GM19099 (cell line): ENCODE data around the gene TTC28.

Source experiments
- POLR2A ChIP-seq: IDR thresholded peaks from 3 replicates; pipeline ENCODE4 v1.6.1; 2011; ENCODE audit warnings: low read depth; ENCODE audit not compliant: insufficient read length; ENCODE audit errors: extremely low read depth

TTC28 gene

DNA sequence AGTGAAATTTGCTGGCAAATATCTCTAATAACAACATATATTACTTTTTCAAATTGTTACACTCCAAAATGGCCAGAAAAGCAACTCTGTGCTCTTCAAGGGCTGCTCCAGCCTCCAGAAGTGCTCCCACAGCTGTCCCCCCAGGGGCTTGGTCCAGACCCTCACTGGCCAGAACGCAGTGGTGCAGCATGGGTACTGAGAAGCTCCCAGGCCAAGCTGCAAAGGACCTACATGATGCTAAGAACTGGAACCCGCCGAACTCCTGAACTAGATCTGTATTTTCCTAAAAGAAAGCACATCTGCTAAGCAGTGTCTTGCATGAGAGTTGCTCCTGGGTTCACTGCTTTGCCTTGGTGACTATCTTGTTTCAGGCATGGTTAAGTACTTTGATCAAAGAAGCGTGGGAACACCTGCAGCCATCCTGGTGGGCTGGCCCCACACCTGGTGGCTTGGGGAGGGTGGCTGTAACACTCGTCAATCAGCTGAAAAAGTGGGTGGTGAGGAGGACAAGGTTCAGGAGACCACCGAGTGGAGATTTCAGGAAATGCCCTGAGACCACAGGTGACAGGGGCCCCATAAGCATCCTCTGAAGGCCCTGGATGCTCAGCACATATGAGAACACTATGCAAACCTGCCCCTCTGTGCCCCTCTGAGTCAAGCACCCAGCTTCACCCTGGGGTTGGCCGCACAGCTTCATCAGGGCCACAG is 687.9 kb downstream of the TTC28 start:
- no peak for TF ChIP-seq POLR2A

DNA sequence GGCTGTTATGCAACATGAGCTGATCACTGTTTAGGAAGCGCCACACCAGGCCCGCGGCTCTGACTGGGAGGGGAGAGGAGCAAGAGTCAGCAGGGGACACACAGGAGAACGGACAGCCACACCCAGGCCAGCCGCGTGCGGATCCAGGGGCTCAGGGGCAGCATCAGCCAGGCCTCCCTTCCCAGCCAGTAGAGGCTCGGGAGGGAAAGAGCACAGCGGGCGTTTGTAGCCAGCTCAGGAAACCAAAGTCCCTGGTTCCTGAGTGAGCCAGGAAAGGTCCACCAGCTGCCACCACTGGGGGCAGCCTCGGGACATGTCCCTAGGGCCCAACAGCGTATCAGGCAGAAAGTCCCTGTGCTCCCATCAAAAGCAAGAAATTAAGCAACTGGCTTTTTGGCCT is 688.8 kb downstream of the TTC28 start:
- no peak for TF ChIP-seq POLR2A

GRCh38 chr22:27990451-27990840 is 689.2 kb downstream of the TTC28 start:
- no peak for TF ChIP-seq POLR2A

DNA sequence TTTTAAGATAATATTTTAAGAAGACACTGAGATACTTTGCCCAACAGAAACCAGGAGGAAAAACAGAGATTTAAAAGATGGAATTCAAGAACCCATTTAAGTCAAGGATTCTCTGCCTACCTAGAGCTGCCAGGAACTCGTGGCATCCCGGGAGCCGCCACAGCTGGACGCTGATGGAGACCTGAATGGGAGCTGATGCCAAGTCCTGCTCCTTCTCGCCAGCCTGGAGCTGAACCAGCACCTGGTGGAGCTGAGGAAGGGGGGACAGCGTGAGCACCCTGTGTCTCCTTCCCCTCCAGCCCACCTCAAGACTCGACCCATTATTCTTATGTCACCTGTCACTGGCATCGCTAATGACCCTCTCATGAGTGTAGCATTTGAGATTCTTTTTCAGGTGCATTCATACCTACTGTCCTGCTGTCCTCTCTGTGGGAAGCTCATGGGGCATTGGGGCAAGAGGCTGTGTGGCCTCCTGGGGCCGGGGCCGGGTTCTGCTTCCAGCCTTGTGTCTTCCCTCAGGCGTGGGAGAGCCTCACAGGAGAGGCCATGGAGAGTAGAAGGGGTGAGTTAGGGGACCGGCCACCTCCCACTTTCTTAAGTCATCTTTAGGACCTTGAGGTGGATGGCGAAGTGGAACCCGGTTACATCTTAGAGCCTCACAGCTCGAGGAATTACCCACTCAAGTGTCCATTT is 689.7 kb downstream of the TTC28 start:
- TF ChIP-seq POLR2A, result no peak

GRCh38 chr22:27988704-27989103 is 690.9 kb downstream of the TTC28 start:
- no peak for TF ChIP-seq POLR2A

GRCh38 chr22:27987557-27987956 is 692.1 kb downstream of the TTC28 start:
- no peak for TF ChIP-seq POLR2A

- TF ChIP-seq POLR2A, result no peak
These were observed 692.7 kb downstream of the TTC28 start for GRCh38 chr22:27986937-27987336.

DNA sequence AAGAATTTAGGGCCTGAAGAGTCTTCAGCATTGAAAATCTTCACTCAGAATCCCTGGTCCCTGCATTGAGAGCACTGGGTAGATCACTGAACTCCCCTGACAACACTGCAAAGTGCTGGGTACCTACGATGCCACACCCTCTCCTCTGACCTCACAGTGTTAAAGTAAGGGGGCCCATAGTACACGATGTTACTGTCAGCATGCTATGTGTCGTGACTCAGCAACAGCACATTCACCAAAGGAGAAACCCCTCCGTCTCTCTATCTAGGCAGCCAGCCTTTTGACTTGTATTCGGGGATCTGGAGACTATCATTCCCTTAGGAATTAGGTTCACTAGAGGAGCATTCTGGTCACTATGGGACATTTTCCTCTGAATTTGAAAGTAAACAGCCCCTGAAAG is 693.2 kb downstream of the TTC28 start:
- no peak for TF ChIP-seq POLR2A

- no peak for TF ChIP-seq POLR2A
These were observed 694.0 kb downstream of the TTC28 start for GRCh38 chr22:27985323-27986275.

DNA sequence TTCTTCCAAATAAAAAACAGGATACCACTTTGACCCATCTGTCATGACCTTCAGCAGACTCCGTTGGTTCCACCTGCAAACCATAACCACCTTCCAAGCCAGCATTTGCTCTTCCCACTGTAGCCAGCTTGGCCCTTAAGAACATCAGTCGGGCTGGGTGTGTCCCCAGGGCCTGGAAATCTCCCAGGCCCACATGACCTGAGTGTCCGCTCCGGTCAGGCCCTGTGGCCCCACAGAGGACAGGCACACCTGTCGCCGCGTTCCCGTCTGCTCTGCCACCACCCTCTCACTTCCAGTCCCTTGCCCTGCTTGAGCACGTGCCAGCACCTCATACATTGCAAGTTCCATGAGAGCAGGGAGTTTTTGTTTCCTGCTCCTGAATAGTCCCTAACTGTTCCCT is 694.9 kb downstream of the TTC28 start:
- TF ChIP-seq POLR2A, result no peak

- no peak for TF ChIP-seq POLR2A
These were observed 695.5 kb downstream of the TTC28 start for GRCh38 chr22:27984001-27984695.

GRCh38 chr22:27983361-27983791 is 696.3 kb downstream of the TTC28 start:
- no peak for TF ChIP-seq POLR2A

DNA sequence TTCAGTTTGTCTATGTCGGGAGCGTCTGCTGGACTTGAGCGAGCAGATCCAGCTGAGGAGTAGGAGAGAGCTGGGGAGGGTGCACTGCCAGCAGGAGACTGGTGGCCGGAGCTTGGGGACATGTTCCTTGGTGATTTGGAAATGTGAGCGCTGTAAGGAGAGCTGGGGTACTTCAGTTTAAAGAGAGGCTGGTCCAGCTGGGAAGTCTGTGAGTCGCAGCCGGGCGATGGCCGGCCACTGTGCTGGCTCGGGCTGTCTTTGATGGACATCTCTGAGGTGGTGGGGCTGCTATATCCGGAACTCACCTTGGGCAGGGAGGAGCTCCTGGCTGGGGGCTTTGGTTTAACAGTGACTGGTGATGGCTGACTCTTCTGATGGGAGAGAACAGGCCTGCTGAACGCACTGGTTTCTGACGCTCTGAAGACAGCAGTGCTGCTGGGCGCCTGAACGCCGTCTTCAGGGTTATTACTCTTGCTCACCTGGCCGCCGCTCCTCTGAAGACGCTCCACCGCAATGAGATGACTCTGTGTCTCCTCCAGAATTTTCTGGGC is 696.9 kb downstream of the TTC28 start:
- no peak for TF ChIP-seq POLR2A

GRCh38 chr22:27982106-27982505 is 697.5 kb downstream of the TTC28 start:
- no peak for TF ChIP-seq POLR2A

GRCh38 chr22:27980424-27981148 is 699.1 kb downstream of the TTC28 start:
- no peak for TF ChIP-seq POLR2A

DNA sequence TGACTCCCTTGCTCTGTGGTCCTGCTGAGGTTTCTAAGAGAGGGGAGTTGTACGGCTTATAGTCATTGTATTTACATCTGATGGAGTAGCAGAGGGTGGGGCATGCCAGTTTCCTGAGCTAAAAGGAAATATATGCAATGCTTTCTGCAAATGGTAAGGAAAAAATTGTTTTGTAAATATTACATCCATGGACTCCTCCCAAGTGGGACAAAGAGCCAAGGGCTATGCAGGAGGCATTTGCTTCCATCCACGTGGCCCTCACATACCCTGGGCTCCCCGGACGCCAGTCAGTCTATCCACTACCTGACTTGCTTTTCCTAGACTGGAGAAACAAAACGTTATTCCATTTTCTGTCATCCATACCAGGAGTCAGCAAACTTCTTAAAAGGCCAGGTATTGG is 700.8 kb downstream of the TTC28 start:
- no peak for TF ChIP-seq POLR2A
